ENCODE measurements around the gene OST4. TPM values are rescaled to one million over a fixed set of nuclear protein-coding genes. Genes with fewer than 3 reads are reported as not detected.

The OST4 gene
- polyA plus RNA-seq, 2 of the 4 experiments (the other 2 are of a cell fraction): 392 to 880 TPM

GRCh38 chr2:27058210-27058609 is 13.2 kb downstream of the OST4 start (continued):
- TF ChIP-seq RAD21 (conservative IDR thresholded peaks at IDR 0.05 in 1 of 2, IDR thresholded peaks at IDR 0.05 in 1 of 2): no peak
- TF ChIP-seq FOSL2 (IDR thresholded peaks at IDR 0.05): no peak
- TF ChIP-seq FOSL2 (CRISPR knock-in tag; IDR thresholded peaks at IDR 0.05): no peak
- TF ChIP-seq FOSB (CRISPR knock-in tag; IDR thresholded peaks at IDR 0.05): no peak
- TF ChIP-seq, protein P1, sequence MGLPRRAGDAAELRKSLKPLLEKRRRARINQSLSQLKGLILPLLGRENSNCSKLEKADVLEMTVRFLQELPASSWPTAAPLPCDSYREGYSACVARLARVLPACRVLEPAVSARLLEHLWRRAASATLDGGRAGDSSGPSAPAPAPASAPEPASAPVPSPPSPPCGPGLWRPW (IDR thresholded peaks at IDR 0.05): no peak

GRCh38 chr2:27057184-27057583 is 14.3 kb downstream of the OST4 start:
- DNase-seq (ENCODE audit: low read depth in 1 of 2, low spot score in 1 of 2): no peak
- FAIRE-seq: no peak
- no peak overlapping the region for H3K4me3 ChIP-seq
- WGBS (ENCODE audit: missing lambda C conversion rate): 88% methylated on average over 6 of the region's 6 CpGs
- TF ChIP-seq CBX8 (IDR thresholded peaks at IDR 0.05): no peak
- TF ChIP-seq, protein P2, sequence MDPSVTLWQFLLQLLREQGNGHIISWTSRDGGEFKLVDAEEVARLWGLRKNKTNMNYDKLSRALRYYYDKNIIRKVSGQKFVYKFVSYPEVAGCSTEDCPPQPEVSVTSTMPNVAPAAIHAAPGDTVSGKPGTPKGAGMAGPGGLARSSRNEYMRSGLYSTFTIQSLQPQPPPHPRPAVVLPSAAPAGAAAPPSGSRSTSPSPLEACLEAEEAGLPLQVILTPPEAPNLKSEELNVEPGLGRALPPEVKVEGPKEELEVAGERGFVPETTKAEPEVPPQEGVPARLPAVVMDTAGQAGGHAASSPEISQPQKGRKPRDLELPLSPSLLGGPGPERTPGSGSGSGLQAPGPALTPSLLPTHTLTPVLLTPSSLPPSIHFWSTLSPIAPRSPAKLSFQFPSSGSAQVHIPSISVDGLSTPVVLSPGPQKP (IDR thresholded peaks at IDR 0.05; ENCODE audit: low read depth, low read length): no peak
- no peak for TF ChIP-seq FOXS1 (CRISPR knock-in tag; IDR thresholded peaks at IDR 0.05)
- TF ChIP-seq HEYL (CRISPR knock-in tag; IDR thresholded peaks at IDR 0.05): no peak
- no peak for TF ChIP-seq ZSCAN20 (CRISPR knock-in tag; IDR thresholded peaks at IDR 0.05)
- no peak for TF ChIP-seq SMC3 (IDR thresholded peaks at IDR 0.05)
- TF ChIP-seq TP53 (CRISPR knock-in tag; IDR thresholded peaks at IDR 0.05): no peak
- no peak for TF ChIP-seq FOSB (CRISPR knock-in tag; IDR thresholded peaks at IDR 0.05)
- TF ChIP-seq RAD21 (conservative IDR thresholded peaks at IDR 0.05 in 1 of 2, IDR thresholded peaks at IDR 0.05 in 1 of 2): no peak
- TF ChIP-seq, protein P3, sequence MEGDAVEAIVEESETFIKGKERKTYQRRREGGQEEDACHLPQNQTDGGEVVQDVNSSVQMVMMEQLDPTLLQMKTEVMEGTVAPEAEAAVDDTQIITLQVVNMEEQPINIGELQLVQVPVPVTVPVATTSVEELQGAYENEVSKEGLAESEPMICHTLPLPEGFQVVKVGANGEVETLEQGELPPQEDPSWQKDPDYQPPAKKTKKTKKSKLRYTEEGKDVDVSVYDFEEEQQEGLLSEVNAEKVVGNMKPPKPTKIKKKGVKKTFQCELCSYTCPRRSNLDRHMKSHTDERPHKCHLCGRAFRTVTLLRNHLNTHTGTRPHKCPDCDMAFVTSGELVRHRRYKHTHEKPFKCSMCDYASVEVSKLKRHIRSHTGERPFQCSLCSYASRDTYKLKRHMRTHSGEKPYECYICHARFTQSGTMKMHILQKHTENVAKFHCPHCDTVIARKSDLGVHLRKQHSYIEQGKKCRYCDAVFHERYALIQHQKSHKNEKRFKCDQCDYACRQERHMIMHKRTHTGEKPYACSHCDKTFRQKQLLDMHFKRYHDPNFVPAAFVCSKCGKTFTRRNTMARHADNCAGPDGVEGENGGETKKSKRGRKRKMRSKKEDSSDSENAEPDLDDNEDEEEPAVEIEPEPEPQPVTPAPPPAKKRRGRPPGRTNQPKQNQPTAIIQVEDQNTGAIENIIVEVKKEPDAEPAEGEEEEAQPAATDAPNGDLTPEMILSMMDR (IDR thresholded peaks at IDR 0.05): no peak
- no peak overlapping the region for H3K4me2 ChIP-seq
- H3K27ac ChIP-seq: no peak overlapping the region
- H3K4me1 ChIP-seq: peaks cover 6% of the 10 kb centered on the region; the same call in 1 of the 3 replicates
- ChIA-PET POLR2A (interaction anchor here (5.5 kb wide), 1 partner anchor 14 kb away, joined by 35 read pairs; the partner anchor contains the start of gene OST4), CTCF (interaction anchor here (1.5 to 18.7 kb wide), 5 partner anchors 12 to 134 kb away, joined by 3 to 253 read pairs (median 16); partner anchors contain the start of genes EMILIN1, KHK and OST4)
- ATAC-seq: no peak
- H3K9me3 ChIP-seq: no peaks in the 10 kb centered on the region

- ATAC-seq: no peak
- TF ChIP-seq, protein P4, sequence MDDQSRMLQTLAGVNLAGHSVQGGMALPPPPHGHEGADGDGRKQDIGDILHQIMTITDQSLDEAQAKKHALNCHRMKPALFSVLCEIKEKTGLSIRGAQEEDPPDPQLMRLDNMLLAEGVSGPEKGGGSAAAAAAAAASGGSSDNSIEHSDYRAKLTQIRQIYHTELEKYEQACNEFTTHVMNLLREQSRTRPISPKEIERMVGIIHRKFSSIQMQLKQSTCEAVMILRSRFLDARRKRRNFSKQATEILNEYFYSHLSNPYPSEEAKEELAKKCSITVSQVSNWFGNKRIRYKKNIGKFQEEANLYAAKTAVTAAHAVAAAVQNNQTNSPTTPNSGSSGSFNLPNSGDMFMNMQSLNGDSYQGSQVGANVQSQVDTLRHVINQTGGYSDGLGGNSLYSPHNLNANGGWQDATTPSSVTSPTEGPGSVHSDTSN (IDR thresholded peaks at IDR 0.05): no peak
- TF ChIP-seq, protein P5, sequence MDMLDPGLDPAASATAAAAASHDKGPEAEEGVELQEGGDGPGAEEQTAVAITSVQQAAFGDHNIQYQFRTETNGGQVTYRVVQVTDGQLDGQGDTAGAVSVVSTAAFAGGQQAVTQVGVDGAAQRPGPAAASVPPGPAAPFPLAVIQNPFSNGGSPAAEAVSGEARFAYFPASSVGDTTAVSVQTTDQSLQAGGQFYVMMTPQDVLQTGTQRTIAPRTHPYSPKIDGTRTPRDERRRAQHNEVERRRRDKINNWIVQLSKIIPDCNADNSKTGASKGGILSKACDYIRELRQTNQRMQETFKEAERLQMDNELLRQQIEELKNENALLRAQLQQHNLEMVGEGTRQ (IDR thresholded peaks at IDR 0.05): no peak
- TF ChIP-seq FOXS1 (CRISPR knock-in tag; IDR thresholded peaks at IDR 0.05): no peak
- no peak for TF ChIP-seq GATA3 (IDR thresholded peaks at IDR 0.05; ENCODE audit: borderline replicate concordance)
- TF ChIP-seq CHD2 (IDR thresholded peaks at IDR 0.05; ENCODE audit: low read length, partially characterized antibody): no peak
- no peak for TF ChIP-seq SMC3 (IDR thresholded peaks at IDR 0.05)
- no peak for TF ChIP-seq FOSB (CRISPR knock-in tag; IDR thresholded peaks at IDR 0.05)
- TF ChIP-seq CHD4 (IDR thresholded peaks at IDR 0.05; ENCODE audit: borderline replicate concordance): no peak
- no peak for TF ChIP-seq HEYL (CRISPR knock-in tag; IDR thresholded peaks at IDR 0.05)
- TF ChIP-seq ESRRA (IDR thresholded peaks at IDR 0.05; ENCODE audit: borderline replicate concordance, low read length): no peak
- TF ChIP-seq EHMT2 (IDR thresholded peaks at IDR 0.05; ENCODE audit: low read depth): no peak
- TF ChIP-seq, protein P2 (IDR thresholded peaks at IDR 0.05; ENCODE audit: low read depth, low read length): no peak
- no peak for TF ChIP-seq FOSL2 (IDR thresholded peaks at IDR 0.05)
- no peak for TF ChIP-seq FOSL2 (CRISPR knock-in tag; IDR thresholded peaks at IDR 0.05)
- TF ChIP-seq, protein P3 (IDR thresholded peaks at IDR 0.05): no peak
- no peak for TF ChIP-seq EP300 (IDR thresholded peaks at IDR 0.05)
- TF ChIP-seq TFCP2L1 (CRISPR knock-in tag; IDR thresholded peaks at IDR 0.05): no peak
- no peak for TF ChIP-seq HOXB13 (CRISPR knock-in tag; IDR thresholded peaks at IDR 0.05; ENCODE audit: low read depth)
- no peak for TF ChIP-seq MYC (IDR thresholded peaks at IDR 0.05; ENCODE audit: borderline replicate concordance, low read length)
Observed at GRCh38 chr2:27054721-27055120, 16.7 kb downstream of the OST4 start.

More at GRCh38 chr2:27054721-27055120, 16.7 kb downstream of the OST4 start:
- CTCF ChIA-PET: interaction anchor here (0.6 to 13.5 kb wide), 8 partner anchors 14 to 209 kb away, joined by 3 to 143 read pairs (median 5); partner anchors contain the start of gene OST4
- DNase-seq (ENCODE audit: low read depth in 1 of 2, low spot score in 1 of 2) (no peak), FAIRE-seq (no peak)
- no peak overlapping the region for H3K4me2 ChIP-seq
- H3K4me3 ChIP-seq: no peak overlapping the region
- POLR2A ChIA-PET: interaction anchor here (1.1 to 3.4 kb wide), 3 partner anchors 12 to 17 kb away, joined by 3 to 14 read pairs (median 11); partner anchors contain the start of gene OST4
- no peak overlapping the region for H3K27ac ChIP-seq
- H3K9me3 ChIP-seq: no peaks in the 10 kb centered on the region
- 92% methylated on average over 11 of the region's 11 CpGs for WGBS (ENCODE audit: missing lambda C conversion rate)
- H3K4me1 ChIP-seq: peaks cover 7% of the 10 kb centered on the region; the same call in 1 of the 3 replicates

Data from A549 (cell line).